GM12878 (cell line): ENCODE data around the gene CLASP2. TPM values are rescaled to one million over a fixed set of nuclear protein-coding genes. Genes with fewer than 3 reads are reported as not detected.

Experiments
- CHD1 ChIP-seq: IDR thresholded peaks from 2 replicates; pipeline ENCODE4 v1.6.1; 2012; ENCODE audit warnings: low read depth, low read length, improper control_type of control experiment
- CTCF ChIP-seq, 3 experiments: IDR thresholded peaks in 2 of 3; conservative IDR thresholded peaks in 1 of 3; 2 replicates each; pipeline ENCODE4 v1.5.1; 2011; ENCODE audit warnings: low read depth in 3 of 3, low read length in 3 of 3, mild to moderate bottlenecking in 3 of 3, control low read depth in 2 of 3, moderate library complexity in 2 of 3, inconsistent platforms in 1 of 3, mixed read lengths in 1 of 3; ENCODE audit not compliant: control insufficient read depth in 2 of 3, insufficient read depth in 1 of 3; ENCODE audit errors: extremely low read depth in 1 of 3
- E2F8 ChIP-seq: fragments of 450-650 bp; IDR thresholded peaks from 2 replicates; pipeline ENCODE4 v1.6.1; 2018; ENCODE audit warnings: mild to moderate bottlenecking, low read depth, moderate library complexity; ENCODE audit not compliant: partially characterized antibody
- EGR1 ChIP-seq, 2 experiments: IDR thresholded peaks; 1 replicate in 1 of 2; 2 replicates in 1 of 2; pipeline ENCODE4 v1.6.1; 2011 to 2012; ENCODE audit warnings: low read depth in 2 of 2, low read length in 2 of 2, borderline replicate concordance in 1 of 2, mild to moderate bottlenecking in 1 of 2, moderate library complexity in 1 of 2
- HDAC2 ChIP-seq: fragments of 200-600 bp; sonication (generic); IDR thresholded peaks from 2 replicates; pipeline ENCODE4 v1.6.1; 2017
- LARP7 ChIP-seq: fragments of 450-650 bp; IDR thresholded peaks from 2 replicates; pipeline ENCODE4 v1.6.1; 2017; ENCODE audit warnings: mild to moderate bottlenecking
- MXI1 ChIP-seq: fragments of 150-350 bp; IDR thresholded peaks from 2 replicates; pipeline ENCODE4 v1.6.1; 2011; ENCODE audit warnings: low read depth, mild to moderate bottlenecking, inconsistent platforms, low read length, improper control_type of control experiment
- NFYA ChIP-seq: IDR thresholded peaks from 2 replicates; pipeline ENCODE4 v1.6.1; 2011; ENCODE audit warnings: low read depth, mild to moderate bottlenecking, low read length, improper control_type of control experiment, borderline replicate concordance
- NR2C1 ChIP-seq: fragments of 450-650 bp; IDR thresholded peaks from 2 replicates; pipeline ENCODE4 v1.6.1; 2017; ENCODE audit warnings: antibody characterized with exemption, mild to moderate bottlenecking, moderate library complexity
- PBX3 ChIP-seq: IDR thresholded peaks from 2 replicates; pipeline ENCODE4 v1.6.1; 2011; ENCODE audit warnings: mild to moderate bottlenecking, low read depth, low read length, moderate library complexity; ENCODE audit not compliant: insufficient replicate concordance
- RBBP5 ChIP-seq: fragments of 200-600 bp; sonication (generic); conservative IDR thresholded peaks from 2 replicates; pipeline ENCODE4 v1.6.1; 2016
- REST ChIP-seq: IDR thresholded peaks from 2 replicates; pipeline ENCODE4 v1.6.1; 2012; ENCODE audit warnings: mild to moderate bottlenecking, low read depth, low read length
- SIX5 ChIP-seq: IDR thresholded peaks from 2 replicates; pipeline ENCODE4 v1.6.1; 2011; ENCODE audit warnings: mild to moderate bottlenecking, low read depth, low read length, moderate library complexity; ENCODE audit not compliant: severe bottlenecking
- TAF1 ChIP-seq: IDR thresholded peaks from 2 replicates; pipeline ENCODE4 v1.6.1; 2011; ENCODE audit warnings: mild to moderate bottlenecking, low read depth, low read length, borderline replicate concordance
- YY1 ChIP-seq: IDR thresholded peaks from 2 replicates; pipeline ENCODE4 v1.6.1; 2011; ENCODE audit warnings: low read depth, mild to moderate bottlenecking, low read length
- ZBTB11 ChIP-seq: fragments of 450-650 bp; formaldehyde crosslinking; IDR thresholded peaks from 2 replicates; pipeline ENCODE4 v1.5.0; 2022; ENCODE audit warnings: mild to moderate bottlenecking, missing genetic modification characterization
- polyA plus RNA-seq, 11 experiments: library from polyadenylated mRNA; depleted of rRNA in 4 of 11; unstranded in 6 of 11; stranded (reverse) in 5 of 11; fragments of >200 nt; fragmentation: Nextera tagmentation in 4 of 11; fragmentation: Illumina TruSeq in 1 of 11; extraction: Ambion mirVana in 4 of 11; extraction: Trizol in 1 of 11; gene quantifications; 1 replicate in 1 of 11; 2 replicates in 10 of 11; pipeline versions ENCODE4 v1.2.1 to v1.2.3, GENCODE V29; 2011 to 2016; ENCODE audit warnings: inconsistent platforms in 2 of 11, missing spikeins in 2 of 11, low read depth in 1 of 11
- total RNA-seq, 4 experiments: library from RNA; depleted of rRNA in 3 of 4; stranded (reverse); fragments of >200 nt in 3 of 4; fragmentation: Illumina TruSeq in 1 of 4; extraction: Trizol in 1 of 4; gene quantifications; 2 replicates each; pipeline versions ENCODE4 v1.2.1 to v1.2.3, GENCODE V29; 2013 to 2021

Gene CLASP2
- total and polyA plus RNA-seq, 10 of the 15 experiments (the other 5 are each of a cell fraction or from before 2014, with no cell fraction given) = 4.0 to 38.3 (median 26.8) TPM

GRCh38 chr3:33717866-33718594 lies at the start of gene CLASP2 (continued):
- TF ChIP-seq REST (no peak), YY1 (peak; percentile 72), TAF1 (peak; percentile 53; the same call in 1 of the 2 replicates), E2F8 (no peak), CHD1 (no peak), NR2C1 (no peak), LARP7 (peak; percentile 90), SIX5 (no peak), PBX3 (no peak), HDAC2 (no peak), NFYA (no peak), RBBP5 (no peak), EGR1 (IDR thresholded peaks at IDR 0.05; ENCODE audit: borderline replicate concordance in 1 of 2, low read depth in 2 of 2, low read length in 2 of 2) (peak; percentile 66 to 82; a peak in 2 of 3 replicates), CTCF (IDR thresholded peaks at IDR 0.05 in 2 of 3, conservative IDR thresholded peaks at IDR 0.05 in 1 of 3; ENCODE audit: control insufficient read depth in 2 of 3, extremely low read depth in 1 of 3, insufficient read depth in 1 of 3, low read depth in 3 of 3, low read length in 3 of 3) (no peak), MXI1 (peak; percentile 42; the same call in 1 of the 2 replicates), ZBTB11 (CRISPR knock-in tag) (no peak)
